K562 (cell line): Measurements from ENCODE around the gene SEC11A. TPM values are rescaled to one million over a fixed set of nuclear protein-coding genes. Genes with fewer than 3 reads are reported as not detected.
A peak's percentile ranks its signal among the peaks of the same experiment; 100 is the strongest.

Source experiments
- CBFA2T3 ChIP-seq: fragments of 450-650 bp; IDR thresholded peaks from 2 replicates; pipeline ENCODE4 v1.6.1; 2017
- CC2D1A ChIP-seq: fragments of 450-650 bp; IDR thresholded peaks from 2 replicates; pipeline ENCODE4 v1.6.1; 2017; ENCODE audit warnings: mild to moderate bottlenecking
- EHMT2 ChIP-seq: fragments of 450-650 bp; IDR thresholded peaks from 2 replicates; pipeline ENCODE4 v1.6.1; 2018; ENCODE audit warnings: antibody characterized with exemption
- ERF ChIP-seq: fragments of 450-650 bp; formaldehyde crosslinking; IDR thresholded peaks from 2 replicates; pipeline ENCODE4 v1.4.0; 2020; ENCODE audit warnings: mild to moderate bottlenecking, mixed read lengths
- GABPA ChIP-seq: fragments of 200-800 bp; sonication (Bioruptor generic); conservative IDR thresholded peaks from 2 replicates; pipeline ENCODE4 v1.6.1; 2016; ENCODE audit warnings: low read depth, missing genetic modification characterization, missing compliant biosample characterization
- HDAC2 ChIP-seq: fragments of 450-650 bp; IDR thresholded peaks from 2 replicates; pipeline ENCODE4 v1.6.1; 2016; ENCODE audit warnings: mild to moderate bottlenecking
- KAT8 ChIP-seq: fragments of 450-650 bp; IDR thresholded peaks from 2 replicates; pipeline ENCODE4 v1.6.1; 2016; ENCODE audit warnings: low read depth, mild to moderate bottlenecking
- MEF2D ChIP-seq: conservative IDR thresholded peaks from 2 replicates; pipeline ENCODE4 v1.6.1; 2016; ENCODE audit warnings: low read depth, missing genetic modification characterization, missing compliant biosample characterization
- NCOR1 ChIP-seq: fragments of 450-650 bp; IDR thresholded peaks from 2 replicates; pipeline ENCODE4 v1.6.1; 2016; ENCODE audit warnings: mild to moderate bottlenecking, moderate library complexity
- RCOR1 ChIP-seq, 2 experiments: IDR thresholded peaks; 2 replicates each; pipeline ENCODE4 v1.6.1; 2012; ENCODE audit warnings: low read depth in 2 of 2, low read length in 2 of 2, borderline replicate concordance in 1 of 2, improper control_type of control experiment in 1 of 2
- REST ChIP-seq, 2 experiments: fragments of 450-650 bp; formaldehyde crosslinking in 1 of 2; IDR thresholded peaks; 2 replicates each; pipeline versions ENCODE4 v1.4.0 to v1.6.1; 2014 to 2020; ENCODE audit warnings: mild to moderate bottlenecking in 2 of 2, borderline replicate concordance in 1 of 2, low read depth in 1 of 2
- SOX6 ChIP-seq: fragments of 450-650 bp; IDR thresholded peaks from 2 replicates; pipeline ENCODE4 v1.6.1; 2014; ENCODE audit warnings: mild to moderate bottlenecking
- ZEB2 ChIP-seq: fragments of 450-650 bp; IDR thresholded peaks from 2 replicates; pipeline ENCODE4 v1.6.1; 2016
- ZNF384 ChIP-seq: IDR thresholded peaks from 2 replicates; pipeline ENCODE4 v1.6.1; 2012; ENCODE audit warnings: low read depth, low read length, improper control_type of control experiment
- ZNF589 ChIP-seq: fragments of 200-800 bp; sonication (Bioruptor generic); IDR thresholded peaks from 2 replicates; pipeline ENCODE4 v1.6.1; 2016; ENCODE audit warnings: low read depth, missing genetic modification characterization, missing compliant biosample characterization
- polyA plus RNA-seq, 8 experiments: library from polyadenylated mRNA; depleted of rRNA in 4 of 8; stranded (reverse) in 5 of 8; unstranded in 3 of 8; fragments of >200 nt; fragmentation: Nextera tagmentation in 2 of 8; fragmentation: Illumina TruSeq in 1 of 8; extraction: Ambion mirVana in 2 of 8; extraction: Trizol in 1 of 8; gene quantifications; 2 replicates each; pipeline versions ENCODE4 v1.2.1 to v1.2.3, GENCODE V29; 2011 to 2014; ENCODE audit warnings: inconsistent platforms in 1 of 8, missing spikeins in 1 of 8
- total RNA-seq, 7 experiments: library from RNA; depleted of rRNA in 6 of 7; stranded (reverse); fragments of >200 nt in 6 of 7; fragmentation: Illumina TruSeq in 2 of 7; extraction: Trizol in 2 of 7; gene quantifications; 2 replicates each; pipeline versions ENCODE4 v1.2.1 to v1.2.3, GENCODE V29; 2011 to 2021; ENCODE audit warnings: low replicate concordance in 1 of 7
- TF ChIP-seq, protein P1 (sequence below): fragments of 250-450 bp; sonication (Bioruptor Pico); IDR thresholded peaks from 2 replicates; pipeline ENCODE4 v1.5.0; 2022; ENCODE audit warnings: mild to moderate bottlenecking
- TF ChIP-seq, protein P2 (sequence below): sonication (generic); formaldehyde crosslinking; IDR thresholded peaks from 2 replicates; pipeline ENCODE4 v1.8.1; 2023; ENCODE audit warnings: mild to moderate bottlenecking, missing genetic modification reagents

The SEC11A gene
- total and polyA plus RNA-seq, 9 of the 15 experiments (the other 6 are each of a cell fraction or from before 2014, with no cell fraction given) = 175 to 310 (median 229) TPM

GRCh38 chr15:84725001-84725491 lies 9.1 kb upstream of the SEC11A start (continued):
- TF ChIP-seq EHMT2 (peak; percentile 65), REST (IDR thresholded peaks at IDR 0.05; ENCODE audit: borderline replicate concordance) (0 out of 2 replicates have a peak, but pooled peaks have one; percentile 11), REST (CRISPR knock-in tag; IDR thresholded peaks at IDR 0.05; ENCODE audit: low read depth) (no peak), KAT8 (no peak), ZNF589 (CRISPR knock-in tag) (peak; percentile 65; the same call in 1 of the 2 replicates), MEF2D (tag) (0 out of 2 replicates have a peak, but pooled peaks have one; percentile 34), CC2D1A (no peak), ZEB2 (no peak), ERF (CRISPR knock-in tag) (no peak), SOX6 (0 out of 2 replicates have a peak, but pooled peaks have one; percentile 16), ZNF384 (no peak), HDAC2 (no peak; the same call in 1 of the 2 replicates), GABPA (peak; percentile 51), RCOR1 (IDR thresholded peaks at IDR 0.05; ENCODE audit: borderline replicate concordance in 1 of 2, low read depth in 2 of 2, low read length in 2 of 2) (0 out of 4 replicates have a peak, but pooled peaks of 1 of the 2 experiments have one; percentile 21), CBFA2T3 (peak; percentile 37), NCOR1 (0 out of 2 replicates have a peak, but pooled peaks have one; percentile 26)
- TF ChIP-seq, protein P1, sequence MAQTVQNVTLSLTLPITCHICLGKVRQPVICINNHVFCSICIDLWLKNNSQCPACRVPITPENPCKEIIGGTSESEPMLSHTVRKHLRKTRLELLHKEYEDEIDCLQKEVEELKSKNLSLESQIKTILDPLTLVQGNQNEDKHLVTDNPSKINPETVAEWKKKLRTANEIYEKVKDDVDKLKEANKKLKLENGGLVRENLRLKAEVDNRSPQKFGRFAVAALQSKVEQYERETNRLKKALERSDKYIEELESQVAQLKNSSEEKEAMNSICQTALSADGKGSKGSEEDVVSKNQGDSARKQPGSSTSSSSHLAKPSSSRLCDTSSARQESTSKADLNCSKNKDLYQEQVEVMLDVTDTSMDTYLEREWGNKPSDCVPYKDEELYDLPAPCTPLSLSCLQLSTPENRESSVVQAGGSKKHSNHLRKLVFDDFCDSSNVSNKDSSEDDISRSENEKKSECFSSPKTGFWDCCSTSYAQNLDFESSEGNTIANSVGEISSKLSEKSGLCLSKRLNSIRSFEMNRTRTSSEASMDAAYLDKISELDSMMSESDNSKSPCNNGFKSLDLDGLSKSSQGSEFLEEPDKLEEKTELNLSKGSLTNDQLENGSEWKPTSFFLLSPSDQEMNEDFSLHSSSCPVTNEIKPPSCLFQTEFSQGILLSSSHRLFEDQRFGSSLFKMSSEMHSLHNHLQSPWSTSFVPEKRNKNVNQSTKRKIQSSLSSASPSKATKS = no peak
- TF ChIP-seq, protein P2, sequence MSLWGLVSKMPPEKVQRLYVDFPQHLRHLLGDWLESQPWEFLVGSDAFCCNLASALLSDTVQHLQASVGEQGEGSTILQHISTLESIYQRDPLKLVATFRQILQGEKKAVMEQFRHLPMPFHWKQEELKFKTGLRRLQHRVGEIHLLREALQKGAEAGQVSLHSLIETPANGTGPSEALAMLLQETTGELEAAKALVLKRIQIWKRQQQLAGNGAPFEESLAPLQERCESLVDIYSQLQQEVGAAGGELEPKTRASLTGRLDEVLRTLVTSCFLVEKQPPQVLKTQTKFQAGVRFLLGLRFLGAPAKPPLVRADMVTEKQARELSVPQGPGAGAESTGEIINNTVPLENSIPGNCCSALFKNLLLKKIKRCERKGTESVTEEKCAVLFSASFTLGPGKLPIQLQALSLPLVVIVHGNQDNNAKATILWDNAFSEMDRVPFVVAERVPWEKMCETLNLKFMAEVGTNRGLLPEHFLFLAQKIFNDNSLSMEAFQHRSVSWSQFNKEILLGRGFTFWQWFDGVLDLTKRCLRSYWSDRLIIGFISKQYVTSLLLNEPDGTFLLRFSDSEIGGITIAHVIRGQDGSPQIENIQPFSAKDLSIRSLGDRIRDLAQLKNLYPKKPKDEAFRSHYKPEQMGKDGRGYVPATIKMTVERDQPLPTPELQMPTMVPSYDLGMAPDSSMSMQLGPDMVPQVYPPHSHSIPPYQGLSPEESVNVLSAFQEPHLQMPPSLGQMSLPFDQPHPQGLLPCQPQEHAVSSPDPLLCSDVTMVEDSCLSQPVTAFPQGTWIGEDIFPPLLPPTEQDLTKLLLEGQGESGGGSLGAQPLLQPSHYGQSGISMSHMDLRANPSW (CRISPR knock-in tag) = no peak
